K562 (cell line): ENCODE results near the gene FUCA2. TPM values are rescaled to one million over a fixed set of nuclear protein-coding genes. Genes with fewer than 3 reads are reported as not detected.
A peak's percentile ranks its signal among the peaks of the same experiment; 100 is the strongest.

Experiments used
- ATAC-seq: fragments of 200-7000 bp; cut with Tn5 transposase; 3 replicates; pipeline ENCODE4 v1.9.1; 2020; ENCODE audit warnings: moderate library complexity
- BruUV-seq: library from RNA; stranded (reverse); fragments of 400-500 nt; replicated peaks from 2 replicates; lab custom pipeline; 2021; lab: Mats Ljungman, UMichigan
- CTCF ChIA-PET: fragments of 300-600 bp; formaldehyde crosslinking; extraction: SDS; loops from one replicate; lab custom pipeline; 2021; ENCODE audit warnings: low intra/inter-chr PET ratio; lab: Yijun Ruan, JAX
- POLR2A ChIA-PET: fragments of 300-600, 350-650 bp; sonication (Branson Sonifier 250); formaldehyde crosslinking; extraction: SDS; loops from one replicate; lab custom pipeline; 2021; ENCODE audit warnings: antibody characterized with exemption, inconsistent platforms; lab: Yijun Ruan, JAX
- DNase-seq, 4 experiments: peaks; one replicate each; pipeline versions ENCODE4 v3.0.0 to v3.0.0-alpha.2; 2011 to 2018; ENCODE audit warnings: low spot score in 3 of 4, mixed read lengths in 3 of 4; ENCODE audit errors: extremely low read depth in 1 of 4
- FAIRE-seq: peaks from 2 replicates; lab custom pipeline; 2011; peaks lifted over from hg19 to GRCh38; lab: Jason Lieb, UNC
- H2AFZ ChIP-seq: 2 replicates; pipeline ENCODE4 v1.6.0; 2011; ENCODE audit warnings: low read depth, low read length, control low read depth, inconsistent platforms
- H3K27ac ChIP-seq: fragments of 200-600 bp; 3 replicates; pipeline ENCODE4 v1.8.0; 2011; ENCODE audit warnings: low read depth, mild to moderate bottlenecking, control low read depth, inconsistent platforms, low read length, moderate library complexity, mixed read lengths; ENCODE audit errors: extremely low read depth
- H3K27me3 ChIP-seq, 2 experiments: fragments of 300-600 bp in 1 of 2; 2 replicates in 1 of 2; 3 replicates in 1 of 2; pipeline versions ENCODE4 v1.6.0 to v1.8.0; 2011; ENCODE audit warnings: inconsistent platforms in 2 of 2, low read length in 2 of 2, mild to moderate bottlenecking in 1 of 2, mixed read lengths in 1 of 2, moderate library complexity in 1 of 2; ENCODE audit not compliant: control insufficient read depth in 2 of 2, insufficient read depth in 2 of 2
- H3K36me3 ChIP-seq: fragments of 300-600 bp; 3 replicates; pipeline ENCODE4 v1.8.0; 2011; ENCODE audit warnings: mild to moderate bottlenecking, low read length, inconsistent platforms; ENCODE audit not compliant: control insufficient read depth, insufficient read depth
- H3K4me1 ChIP-seq, 2 experiments: fragments of 200-600 bp in 1 of 2; replicated peaks in 1 of 2; 2 replicates in 1 of 2; 3 replicates in 1 of 2; pipeline versions ENCODE4 v1.5.1 to v1.8.0; 2011; ENCODE audit warnings: inconsistent platforms in 2 of 2, low read length in 2 of 2, mild to moderate bottlenecking in 1 of 2, mixed read lengths in 1 of 2, moderate library complexity in 1 of 2; ENCODE audit not compliant: control insufficient read depth in 2 of 2, insufficient read depth in 2 of 2
- H3K4me2 ChIP-seq: 2 replicates; pipeline ENCODE4 v1.6.1; 2011; ENCODE audit warnings: low read length, control low read depth, inconsistent platforms, mixed read lengths; ENCODE audit not compliant: insufficient read depth
- H3K4me3 ChIP-seq: fragments of 200-600 bp; sonication (generic), shearing (Covaris generic); 2 replicates; pipeline ENCODE4 v1.5.1; 2016; ENCODE audit warnings: control low read depth, inconsistent platforms
- H3K79me2 ChIP-seq: fragments of 200-600 bp; 3 replicates; pipeline ENCODE4 v1.8.0; 2011; ENCODE audit warnings: low read length, inconsistent platforms; ENCODE audit not compliant: control insufficient read depth, insufficient read depth
- H3K9ac ChIP-seq, 2 experiments: 2 replicates each; pipeline versions ENCODE4 v1.6.0 to v1.6.1; 2011; ENCODE audit warnings: low read depth in 2 of 2, low read length in 2 of 2, control low read depth in 1 of 2, inconsistent platforms in 1 of 2, mild to moderate bottlenecking in 1 of 2, mixed read lengths in 1 of 2; ENCODE audit not compliant: insufficient read depth in 1 of 2
- H3K9me1 ChIP-seq: one replicate; pipeline ENCODE4 v1.6.0; 2011; ENCODE audit warnings: inconsistent platforms, mild to moderate bottlenecking, low read length, moderate library complexity; ENCODE audit not compliant: control insufficient read depth, insufficient read depth
- H3K9me3 ChIP-seq: replicated peaks from 2 replicates; pipeline ENCODE4 v1.5.1; 2011; ENCODE audit warnings: low read depth, low read length, inconsistent platforms; ENCODE audit not compliant: control insufficient read depth, insufficient read depth
- H4K20me1 ChIP-seq: replicated peaks from 2 replicates; pipeline ENCODE4 v1.6.1; 2011; ENCODE audit warnings: low read length, inconsistent platforms, mixed read lengths; ENCODE audit not compliant: control insufficient read depth, insufficient read depth
- CEBPG ChIP-seq, 3 experiments: fragments of 200-800 bp in 1 of 3; sonication (Bioruptor generic) in 1 of 3; sonication (generic) in 1 of 3; formaldehyde crosslinking in 1 of 3; IDR thresholded peaks in 2 of 3; conservative IDR thresholded peaks in 1 of 3; 2 replicates each; pipeline versions ENCODE4 v1.6.1 to v1.8.0; 2016 to 2022; ENCODE audit warnings: missing compliant biosample characterization in 2 of 3, missing genetic modification characterization in 2 of 3, mild to moderate bottlenecking in 1 of 3, missing genetic modification reagents in 1 of 3
- CREB5 ChIP-seq: fragments of 250-450 bp; sonication (Bioruptor Pico); IDR thresholded peaks from 2 replicates; pipeline ENCODE4 v1.5.0; 2020; ENCODE audit warnings: mild to moderate bottlenecking
- CTBP1 ChIP-seq: fragments of 450-650 bp; IDR thresholded peaks from 2 replicates; pipeline ENCODE4 v1.6.1; 2016; ENCODE audit warnings: borderline replicate concordance
- TCF3 ChIP-seq: sonication (generic); formaldehyde crosslinking; IDR thresholded peaks from 2 replicates; pipeline ENCODE4 v1.4.0; 2020; ENCODE audit warnings: mild to moderate bottlenecking, missing genetic modification reagents
- ZNF12 ChIP-seq: sonication (generic); formaldehyde crosslinking; IDR thresholded peaks from 2 replicates; pipeline ENCODE4 v1.4.0; 2020; ENCODE audit warnings: mild to moderate bottlenecking, missing genetic modification reagents
- WGBS: fragments of 100-300 bp; shearing (Covaris generic); methylation state at CpG from one replicate; pipeline ENCODE4 v1.1.6; 2016; ENCODE audit warnings: low coverage, mixed read lengths; ENCODE audit not compliant: insufficient coverage; ENCODE audit errors: missing lambda C conversion rate; 5-methylcytosine and 5-hydroxymethylcytosine counted together
- in situ Hi-C: fragments of 300-500 bp; cut with MboI; formaldehyde crosslinking; loops from 4 replicates; pipeline ENCODE4 v1.15.0; 2018; ENCODE audit warnings: inconsistent platforms, mixed read lengths
- intact Hi-C: fragments of 100-400 bp; cut with micrococcal nuclease; formaldehyde crosslinking; loops from 2 replicates; pipeline ENCODE4 v1.14.2; 2022
- polyA plus RNA-seq, 8 experiments: library from polyadenylated mRNA; depleted of rRNA in 4 of 8; stranded (reverse) in 5 of 8; unstranded in 3 of 8; fragments of >200 nt; fragmentation: Nextera tagmentation in 2 of 8; fragmentation: Illumina TruSeq in 1 of 8; extraction: Ambion mirVana in 2 of 8; extraction: Trizol in 1 of 8; gene quantifications; 2 replicates each; pipeline versions ENCODE4 v1.2.1 to v1.2.3, GENCODE V29; 2011 to 2014; ENCODE audit warnings: inconsistent platforms in 1 of 8, missing spikeins in 1 of 8
- total RNA-seq, 7 experiments: library from RNA; depleted of rRNA in 6 of 7; stranded (reverse); fragments of >200 nt in 6 of 7; fragmentation: Illumina TruSeq in 2 of 7; extraction: Trizol in 2 of 7; gene quantifications; 2 replicates each; pipeline versions ENCODE4 v1.2.1 to v1.2.3, GENCODE V29; 2011 to 2021; ENCODE audit warnings: low replicate concordance in 1 of 7
- TF ChIP-seq, protein P1 (sequence below), 2 experiments: fragments of 450-650 bp in 1 of 2; sonication (generic) in 1 of 2; formaldehyde crosslinking in 1 of 2; IDR thresholded peaks in 1 of 2; conservative IDR thresholded peaks in 1 of 2; 2 replicates each; pipeline versions ENCODE4 v1.6.1 to v1.8.1; 2016 to 2023; ENCODE audit warnings: mild to moderate bottlenecking in 2 of 2, moderate library complexity in 2 of 2, inconsistent platforms in 1 of 2, missing genetic modification reagents in 1 of 2

Gene FUCA2
- total and polyA plus RNA-seq, 9 of the 15 experiments (the other 6 are each of a cell fraction or from before 2014, with no cell fraction given) = 20.6 to 112 (median 79.3) TPM

DNA sequence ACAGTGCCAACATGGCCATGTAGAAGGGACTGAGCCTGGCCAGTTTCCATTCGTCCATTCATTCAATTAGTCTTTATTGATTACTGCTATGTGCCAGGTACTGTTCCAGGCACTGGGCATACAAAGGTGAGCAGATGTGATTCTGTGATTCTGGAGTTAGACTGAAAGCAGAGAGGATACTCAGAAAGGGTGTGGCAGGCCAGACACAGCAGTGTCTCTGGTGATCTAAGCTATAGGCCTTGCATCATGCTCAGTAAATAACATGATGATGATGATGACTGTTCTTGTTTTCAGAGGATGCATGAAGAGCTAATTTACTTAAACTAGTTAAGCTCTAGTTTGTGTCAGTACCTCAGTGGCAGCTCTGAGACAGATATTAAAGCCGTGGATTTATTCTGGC is 31.4 kb upstream of the FUCA2 start:
- TF ChIP-seq, protein P1, sequence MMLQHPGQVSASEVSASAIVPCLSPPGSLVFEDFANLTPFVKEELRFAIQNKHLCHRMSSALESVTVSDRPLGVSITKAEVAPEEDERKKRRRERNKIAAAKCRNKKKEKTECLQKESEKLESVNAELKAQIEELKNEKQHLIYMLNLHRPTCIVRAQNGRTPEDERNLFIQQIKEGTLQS (IDR thresholded peaks at IDR 0.05) = peak; percentile 81
- TF ChIP-seq, protein P1 (CRISPR knock-in tag; conservative IDR thresholded peaks at IDR 0.05) = no peak
- TF ChIP-seq TCF3 (CRISPR knock-in tag) = peak; percentile 12; the same call in 1 of the 2 replicates
- no peak; the same call in 1 of the 2 replicates for TF ChIP-seq CEBPG (CRISPR knock-in tag; IDR thresholded peaks at IDR 0.05)
- TF ChIP-seq CEBPG (tag; conservative IDR thresholded peaks at IDR 0.05 in 1 of 2, IDR thresholded peaks at IDR 0.05 in 1 of 2) = peak in 1 of 2 experiments; percentile 64; a peak in 2 of 4 replicates
- TF ChIP-seq CTBP1 = 0 out of 2 replicates have a peak, but pooled peaks have one; percentile 42
- TF ChIP-seq CREB5 (CRISPR knock-in tag) = no peak
- no peak for TF ChIP-seq ZNF12 (CRISPR knock-in tag)
- H3K79me2 ChIP-seq = no peaks in the 10 kb centered on the region
- H3K27me3 ChIP-seq = peaks cover 12 to 20% of the 10 kb centered on the region in 2 experiments
- H3K4me1 ChIP-seq = peaks cover 0 to 15% of the 10 kb centered on the region in 2 experiments
- intact Hi-C loops (no loop called here), in situ Hi-C loops (no loop called here)
- no peaks in the 10 kb centered on the region for H3K36me3 ChIP-seq
- peak; percentile 21; the same call in 1 of the 3 replicates for ATAC-seq
- no peaks in the 10 kb centered on the region for H3K9me1 ChIP-seq
- no peak for DNase-seq
- no peak overlapping the region for H3K27ac ChIP-seq
- WGBS = 6% methylated on average over 2 of the region's 2 CpGs
- H4K20me1 ChIP-seq = no peaks in the 10 kb centered on the region
- no peak overlapping the region for H3K4me2 ChIP-seq
- FAIRE-seq = no peak
- no peak overlapping the region for H2AFZ ChIP-seq
- BruUV-seq = no TSS peak
- POLR2A ChIA-PET = interaction anchor here (1.0 to 1.6 kb wide), 4 partner anchors 9 to 14 kb away, joined by 4 to 6 read pairs (median 5); no protein-coding TSS in a partner anchor
- no peak overlapping the region for H3K4me3 ChIP-seq
- no peak overlapping the region for H3K9ac ChIP-seq
- H3K9me3 ChIP-seq = no peaks in the 10 kb centered on the region
- CTCF ChIA-PET = no interaction called here
